Stimulated activated CD4-positive, alpha-beta T cell treated with anti-CD3 and anti-CD28 coated beads, Interleukin-2, amount 100 ng/mL, for 24 hours (primary cell): ENCODE data around the gene CFAP99.
A peak's percentile ranks its signal among the peaks of the same experiment; 100 is the strongest.
"Not testable (repeated sequence)": the region's sequence is repeated elsewhere in the genome, so short reads cannot be mapped to it uniquely, and the experiment has no call there.

Source experiments
- DNase-seq, 2 donors: peaks; one replicate each; pipeline ENCODE4 v3.0.0-alpha.2; 2020

CFAP99 gene

GRCh38 chr4:2449511-2450392 lies 31.0 kb downstream of the CFAP99 start:
- DNase-seq, result no peak

- DNase-seq, result no peak
Measured at GRCh38 chr4:2450394-2451035, 31.8 kb downstream of the CFAP99 start.

GRCh38 chr4:2451036-2451520 lies 32.3 kb downstream of the CFAP99 start:
- no peak for DNase-seq

GRCh38 chr4:2451821-2452785 lies 33.3 kb downstream of the CFAP99 start:
- DNase-seq, result no peak

- DNase-seq, result no peak
Measured at GRCh38 chr4:2457481-2458295, 38.9 kb downstream of the CFAP99 start.

- DNase-seq, result no peak
Measured at GRCh38 chr4:2458546-2459491, 40.1 kb downstream of the CFAP99 start.

- no peak for DNase-seq
Measured at GRCh38 chr4:2459589-2460349, 41.0 kb downstream of the CFAP99 start.

- DNase-seq, result no peak
Measured at GRCh38 chr4:2461246-2461960, 42.6 kb downstream of the CFAP99 start.

- DNase-seq, result peak; percentile 65 to 75
Measured at GRCh38 chr4:2462218-2462991, 43.6 kb downstream of the CFAP99 start.

- no peak for DNase-seq
Measured at GRCh38 chr4:2462992-2463762, 44.4 kb downstream of the CFAP99 start.

GRCh38 chr4:2465032-2465431 lies 46.3 kb downstream of the CFAP99 start:
- no peak for DNase-seq

GRCh38 chr4:2465544-2465943 lies 46.8 kb downstream of the CFAP99 start:
- DNase-seq, result not testable (repeated sequence)

GRCh38 chr4:2468456-2469191 lies 49.9 kb downstream of the CFAP99 start, which contains the start of gene RNF4:
Gene RNF4, plus strand, starts transcription at chr4:2469106. Its CDS starts 21,388 bp downstream, at chr4:2490494.
- DNase-seq, result peak; percentile 96

GRCh38 chr4:2469192-2469984 lies 50.6 kb downstream of the CFAP99 start:
- peak; percentile 78 to 81 for DNase-seq

GRCh38 chr4:2470791-2471190 lies 52.0 kb downstream of the CFAP99 start:
- DNase-seq, result no peak

- no peak for DNase-seq
Measured at GRCh38 chr4:2472187-2472586, 53.4 kb downstream of the CFAP99 start.
